ENCODE results near the gene GPR84. TPM values are rescaled to one million over a fixed set of nuclear protein-coding genes. Genes with fewer than 3 reads are reported as not detected.

The GPR84 gene
- total and polyA plus RNA-seq, 2 of the 13 experiments (the other 11 are each of a cell fraction or from before 2014, with no cell fraction given) = not detected

DNA sequence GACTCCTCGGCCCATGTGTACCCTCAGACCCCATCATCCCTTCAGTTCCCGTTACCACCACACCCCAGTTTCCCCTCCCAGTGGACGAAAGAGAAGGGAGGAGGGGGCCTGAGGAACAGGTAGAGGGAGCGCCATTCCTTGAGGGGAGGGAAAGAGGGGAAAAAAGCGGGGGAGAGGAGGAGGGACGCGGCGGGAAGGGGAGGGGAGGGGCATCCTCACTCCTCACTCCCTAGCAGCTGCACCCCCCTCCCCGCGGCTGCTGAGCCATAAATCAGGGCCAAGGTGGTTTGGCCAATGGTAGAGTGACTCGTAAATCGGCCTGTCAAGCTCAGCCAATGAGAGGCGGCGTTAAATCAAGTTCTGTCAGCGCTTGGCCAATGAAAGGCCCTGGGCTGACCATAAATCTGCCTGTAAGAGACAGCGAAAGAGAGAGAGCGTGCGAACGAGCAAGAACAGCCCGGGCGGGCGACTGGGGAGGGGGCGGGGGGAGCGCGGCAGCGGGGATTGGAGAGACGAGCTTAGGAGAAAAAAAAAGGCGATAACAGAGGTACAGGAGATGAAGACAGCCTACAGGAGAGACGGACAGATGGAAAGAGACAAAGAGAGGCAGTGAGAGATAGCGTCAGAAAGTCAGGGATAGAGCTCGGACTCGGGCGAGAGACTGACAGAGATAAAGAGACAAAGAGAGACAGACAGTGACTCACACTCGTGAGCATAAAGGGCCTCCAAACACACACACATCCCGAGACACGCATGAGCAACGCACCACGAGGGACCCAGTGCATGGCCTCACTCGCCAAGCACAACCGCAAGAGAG is 5.1 kb downstream of the GPR84 start (continued):
- TF ChIP-seq, protein P1, sequence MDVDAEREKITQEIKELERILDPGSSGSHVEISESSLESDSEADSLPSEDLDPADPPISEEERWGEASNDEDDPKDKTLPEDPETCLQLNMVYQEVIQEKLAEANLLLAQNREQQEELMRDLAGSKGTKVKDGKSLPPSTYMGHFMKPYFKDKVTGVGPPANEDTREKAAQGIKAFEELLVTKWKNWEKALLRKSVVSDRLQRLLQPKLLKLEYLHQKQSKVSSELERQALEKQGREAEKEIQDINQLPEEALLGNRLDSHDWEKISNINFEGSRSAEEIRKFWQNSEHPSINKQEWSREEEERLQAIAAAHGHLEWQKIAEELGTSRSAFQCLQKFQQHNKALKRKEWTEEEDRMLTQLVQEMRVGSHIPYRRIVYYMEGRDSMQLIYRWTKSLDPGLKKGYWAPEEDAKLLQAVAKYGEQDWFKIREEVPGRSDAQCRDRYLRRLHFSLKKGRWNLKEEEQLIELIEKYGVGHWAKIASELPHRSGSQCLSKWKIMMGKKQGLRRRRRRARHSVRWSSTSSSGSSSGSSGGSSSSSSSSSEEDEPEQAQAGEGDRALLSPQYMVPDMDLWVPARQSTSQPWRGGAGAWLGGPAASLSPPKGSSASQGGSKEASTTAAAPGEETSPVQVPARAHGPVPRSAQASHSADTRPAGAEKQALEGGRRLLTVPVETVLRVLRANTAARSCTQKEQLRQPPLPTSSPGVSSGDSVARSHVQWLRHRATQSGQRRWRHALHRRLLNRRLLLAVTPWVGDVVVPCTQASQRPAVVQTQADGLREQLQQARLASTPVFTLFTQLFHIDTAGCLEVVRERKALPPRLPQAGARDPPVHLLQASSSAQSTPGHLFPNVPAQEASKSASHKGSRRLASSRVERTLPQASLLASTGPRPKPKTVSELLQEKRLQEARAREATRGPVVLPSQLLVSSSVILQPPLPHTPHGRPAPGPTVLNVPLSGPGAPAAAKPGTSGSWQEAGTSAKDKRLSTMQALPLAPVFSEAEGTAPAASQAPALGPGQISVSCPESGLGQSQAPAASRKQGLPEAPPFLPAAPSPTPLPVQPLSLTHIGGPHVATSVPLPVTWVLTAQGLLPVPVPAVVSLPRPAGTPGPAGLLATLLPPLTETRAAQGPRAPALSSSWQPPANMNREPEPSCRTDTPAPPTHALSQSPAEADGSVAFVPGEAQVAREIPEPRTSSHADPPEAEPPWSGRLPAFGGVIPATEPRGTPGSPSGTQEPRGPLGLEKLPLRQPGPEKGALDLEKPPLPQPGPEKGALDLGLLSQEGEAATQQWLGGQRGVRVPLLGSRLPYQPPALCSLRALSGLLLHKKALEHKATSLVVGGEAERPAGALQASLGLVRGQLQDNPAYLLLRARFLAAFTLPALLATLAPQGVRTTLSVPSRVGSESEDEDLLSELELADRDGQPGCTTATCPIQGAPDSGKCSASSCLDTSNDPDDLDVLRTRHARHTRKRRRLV (CRISPR knock-in tag; IDR thresholded peaks at IDR 0.05) = no peak
- TF ChIP-seq MEIS2 (CRISPR knock-in tag; IDR thresholded peaks at IDR 0.05) = peak; percentile 98
- no peak for TF ChIP-seq ARNT (IDR thresholded peaks at IDR 0.05)
- TF ChIP-seq ETV6 (CRISPR knock-in tag; conservative IDR thresholded peaks at IDR 0.05) = no peak
- 0 out of 2 replicates have a peak, but pooled peaks have one; percentile 2 for TF ChIP-seq HCFC1 (IDR thresholded peaks at IDR 0.05; ENCODE audit: low read depth, low read length)
- TF ChIP-seq ZMYM4 (CRISPR knock-in tag; IDR thresholded peaks at IDR 0.05) = peak; percentile 73; the same call in 1 of the 2 replicates
- no peak for TF ChIP-seq ESRRA (CRISPR knock-in tag; IDR thresholded peaks at IDR 0.05; ENCODE audit: low read depth)
- TF ChIP-seq, protein P2, sequence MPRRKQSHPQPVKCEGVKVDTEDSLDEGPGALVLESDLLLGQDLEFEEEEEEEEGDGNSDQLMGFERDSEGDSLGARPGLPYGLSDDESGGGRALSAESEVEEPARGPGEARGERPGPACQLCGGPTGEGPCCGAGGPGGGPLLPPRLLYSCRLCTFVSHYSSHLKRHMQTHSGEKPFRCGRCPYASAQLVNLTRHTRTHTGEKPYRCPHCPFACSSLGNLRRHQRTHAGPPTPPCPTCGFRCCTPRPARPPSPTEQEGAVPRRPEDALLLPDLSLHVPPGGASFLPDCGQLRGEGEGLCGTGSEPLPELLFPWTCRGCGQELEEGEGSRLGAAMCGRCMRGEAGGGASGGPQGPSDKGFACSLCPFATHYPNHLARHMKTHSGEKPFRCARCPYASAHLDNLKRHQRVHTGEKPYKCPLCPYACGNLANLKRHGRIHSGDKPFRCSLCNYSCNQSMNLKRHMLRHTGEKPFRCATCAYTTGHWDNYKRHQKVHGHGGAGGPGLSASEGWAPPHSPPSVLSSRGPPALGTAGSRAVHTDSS (CRISPR knock-in tag; conservative IDR thresholded peaks at IDR 0.05) = no peak
- TF ChIP-seq ZNF773 (CRISPR knock-in tag; IDR thresholded peaks at IDR 0.05; ENCODE audit: borderline replicate concordance) = no peak
- no peak for TF ChIP-seq ZNF496 (CRISPR knock-in tag; IDR thresholded peaks at IDR 0.05; ENCODE audit: insufficient replicate concordance)
- TF ChIP-seq MAFF (IDR thresholded peaks at IDR 0.05; ENCODE audit: low read depth, low read length) = no peak
- TF ChIP-seq, protein P3, sequence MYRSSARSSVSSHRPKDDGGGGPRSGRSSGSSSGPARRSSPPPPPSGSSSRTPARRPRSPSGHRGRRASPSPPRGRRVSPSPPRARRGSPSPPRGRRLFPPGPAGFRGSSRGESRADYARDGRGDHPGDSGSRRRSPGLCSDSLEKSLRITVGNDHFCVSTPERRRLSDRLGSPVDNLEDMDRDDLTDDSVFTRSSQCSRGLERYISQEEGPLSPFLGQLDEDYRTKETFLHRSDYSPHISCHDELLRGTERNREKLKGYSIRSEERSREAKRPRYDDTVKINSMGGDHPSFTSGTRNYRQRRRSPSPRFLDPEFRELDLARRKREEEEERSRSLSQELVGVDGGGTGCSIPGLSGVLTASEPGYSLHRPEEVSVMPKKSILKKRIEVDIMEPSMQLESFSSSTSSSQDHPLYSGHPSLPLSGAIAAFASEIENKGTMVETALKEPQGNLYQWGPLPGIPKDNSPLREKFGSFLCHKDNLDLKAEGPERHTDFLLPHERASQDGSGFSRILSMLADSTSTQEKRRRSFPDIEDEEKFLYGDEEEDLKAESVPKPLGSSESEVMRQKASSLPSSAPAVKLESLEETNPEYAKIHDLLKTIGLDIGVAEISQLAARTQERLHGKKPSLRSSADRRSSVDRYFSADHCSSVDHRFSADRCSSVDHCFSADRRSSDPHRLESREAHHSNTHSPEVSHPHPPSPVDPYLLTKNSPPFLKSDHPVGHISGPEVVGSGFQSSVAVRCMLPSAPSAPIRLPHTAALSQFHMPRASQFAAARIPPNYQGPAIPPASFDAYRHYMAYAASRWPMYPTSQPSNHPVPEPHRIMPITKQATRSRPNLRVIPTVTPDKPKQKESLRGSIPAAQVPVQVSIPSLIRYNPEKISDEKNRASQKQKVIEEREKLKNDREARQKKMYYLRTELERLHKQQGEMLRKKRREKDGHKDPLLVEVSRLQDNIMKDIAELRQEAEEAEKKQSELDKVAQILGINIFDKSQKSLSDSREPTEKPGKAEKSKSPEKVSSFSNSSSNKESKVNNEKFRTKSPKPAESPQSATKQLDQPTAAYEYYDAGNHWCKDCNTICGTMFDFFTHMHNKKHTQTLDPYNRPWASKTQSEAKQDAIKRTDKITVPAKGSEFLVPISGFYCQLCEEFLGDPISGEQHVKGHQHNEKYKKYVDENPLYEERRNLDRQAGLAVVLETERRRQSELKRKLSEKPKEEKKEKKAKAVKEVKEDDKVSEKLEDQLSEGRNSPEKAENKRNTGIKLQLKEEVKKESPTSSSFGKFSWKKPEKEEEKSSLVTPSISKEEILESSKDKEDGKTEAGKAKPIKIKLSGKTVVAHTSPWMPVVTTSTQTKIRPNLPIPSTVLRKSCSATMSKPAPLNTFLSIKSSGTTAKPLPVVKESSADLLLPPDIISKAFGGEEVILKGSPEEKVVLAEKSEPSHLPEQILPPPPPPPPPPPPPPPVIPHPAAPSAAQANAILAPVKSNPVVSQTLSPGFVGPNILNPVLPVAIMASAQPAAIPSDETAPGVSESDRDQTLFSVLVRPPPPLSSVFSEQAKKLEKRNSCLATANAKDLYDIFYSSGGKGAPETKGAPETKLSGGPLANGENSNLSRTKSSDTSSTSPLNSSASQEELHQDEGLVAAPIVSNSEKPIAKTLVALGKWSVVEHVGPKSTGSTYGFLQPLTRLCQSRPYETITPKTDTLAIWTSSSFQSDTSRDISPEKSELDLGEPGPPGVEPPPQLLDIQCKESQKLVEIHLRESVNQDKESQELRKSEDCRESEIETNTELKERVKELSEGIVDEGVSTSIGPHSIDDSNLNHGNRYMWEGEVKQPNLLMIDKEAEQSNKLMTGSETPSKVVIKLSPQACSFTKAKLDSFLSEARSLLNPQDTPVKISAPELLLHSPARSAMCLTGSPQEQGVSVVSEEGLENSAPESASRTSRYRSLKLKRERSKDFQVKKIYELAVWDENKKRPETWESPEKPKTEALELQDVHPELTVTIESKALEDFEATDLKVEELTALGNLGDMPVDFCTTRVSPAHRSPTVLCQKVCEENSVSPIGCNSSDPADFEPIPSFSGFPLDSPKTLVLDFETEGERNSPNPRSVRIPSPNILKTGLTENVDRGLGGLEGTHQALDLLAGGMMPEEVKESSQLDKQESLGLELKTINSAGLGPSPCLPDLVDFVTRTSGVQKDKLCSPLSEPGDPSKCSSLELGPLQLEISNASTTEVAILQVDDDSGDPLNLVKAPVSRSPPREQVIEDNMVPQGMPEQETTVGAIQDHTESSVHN (CRISPR knock-in tag; IDR thresholded peaks at IDR 0.05) = no peak
- TF ChIP-seq, protein P4, sequence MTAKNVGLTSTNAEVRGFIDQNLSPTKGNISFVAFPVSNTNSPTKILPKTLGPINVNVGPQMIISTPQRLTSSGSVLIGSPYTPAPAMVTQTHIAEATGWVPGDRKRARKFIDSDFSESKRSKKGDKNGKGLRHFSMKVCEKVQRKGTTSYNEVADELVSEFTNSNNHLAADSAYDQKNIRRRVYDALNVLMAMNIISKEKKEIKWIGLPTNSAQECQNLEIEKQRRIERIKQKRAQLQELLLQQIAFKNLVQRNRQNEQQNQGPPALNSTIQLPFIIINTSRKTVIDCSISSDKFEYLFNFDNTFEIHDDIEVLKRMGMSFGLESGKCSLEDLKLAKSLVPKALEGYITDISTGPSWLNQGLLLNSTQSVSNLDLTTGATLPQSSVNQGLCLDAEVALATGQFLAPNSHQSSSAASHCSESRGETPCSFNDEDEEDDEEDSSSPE (CRISPR knock-in tag; IDR thresholded peaks at IDR 0.05) = peak; percentile 52
